SK-N-MC (cell line): ENCODE data around the gene ITPKB.

ENCODE experiments used
- EZH2 ChIP-seq: fragments of 200-600 bp; sonication (generic); IDR thresholded peaks from one replicate; pipeline ENCODE4 v1.6.1; 2017; ENCODE audit warnings: antibody characterized with exemption
- POLR2AphosphoS5 ChIP-seq: IDR thresholded peaks from 2 replicates; pipeline ENCODE4 v1.6.1; 2012; ENCODE audit warnings: mild to moderate bottlenecking, low read depth, low read length, borderline replicate concordance

GRCh38 chr1:226782845-226783601 lies 43.9 kb upstream of the ITPKB start:
- TF ChIP-seq POLR2AphosphoS5, result no peak
- no peak for TF ChIP-seq EZH2
